ENCODE data around the gene SATB2.

DNA sequence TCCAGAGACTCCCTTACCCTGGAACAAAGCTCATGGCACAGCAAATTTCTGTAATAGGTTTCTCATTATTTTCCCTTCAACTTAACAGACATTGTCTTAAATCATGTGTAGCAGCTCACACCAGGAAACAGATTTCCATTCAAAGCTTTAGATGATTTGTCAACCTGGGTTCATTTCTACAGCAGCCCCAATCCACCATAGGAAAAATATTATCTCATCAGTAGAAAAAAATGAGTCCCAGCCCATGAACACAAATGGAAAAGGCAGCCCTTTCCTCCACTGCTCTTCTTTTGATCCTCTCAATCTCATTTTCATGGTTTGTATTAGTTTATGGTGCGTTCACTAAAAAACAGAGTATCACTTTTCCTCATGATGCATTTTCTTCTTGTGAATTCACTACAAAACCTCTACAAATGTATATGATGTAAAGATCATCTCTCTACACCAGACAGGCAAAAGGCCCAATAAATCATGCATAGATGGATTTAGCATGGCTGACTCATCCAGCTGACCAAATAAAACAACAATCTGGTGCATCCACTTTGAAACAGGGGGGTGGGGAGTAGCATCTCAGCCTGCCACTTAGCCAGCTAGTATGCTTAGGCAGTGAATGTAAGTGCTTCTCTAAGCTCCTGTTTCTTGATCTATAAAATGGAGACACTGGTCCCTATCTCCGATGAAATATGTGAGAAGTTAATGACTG is 78.6 kb downstream of the SATB2 start:
- TF ChIP-seq EZH2phosphoT487 (IDR thresholded peaks at IDR 0.05; ENCODE audit: insufficient read depth, low read depth) = no peak
- TF ChIP-seq EZH2 (IDR thresholded peaks at IDR 0.05; ENCODE audit: insufficient read depth, poor library complexity, severe bottlenecking) = no peak

Data from GM23248 (cell line).